Glomerular visceral epithelial cell (primary cell): ENCODE results near the gene WNT1.

Experiments used
- DNase-seq: peaks from one replicate; pipeline ENCODE4 v3.0.0-alpha.2; 2016; ENCODE audit errors: extremely low spot score

Gene WNT1

DNA sequence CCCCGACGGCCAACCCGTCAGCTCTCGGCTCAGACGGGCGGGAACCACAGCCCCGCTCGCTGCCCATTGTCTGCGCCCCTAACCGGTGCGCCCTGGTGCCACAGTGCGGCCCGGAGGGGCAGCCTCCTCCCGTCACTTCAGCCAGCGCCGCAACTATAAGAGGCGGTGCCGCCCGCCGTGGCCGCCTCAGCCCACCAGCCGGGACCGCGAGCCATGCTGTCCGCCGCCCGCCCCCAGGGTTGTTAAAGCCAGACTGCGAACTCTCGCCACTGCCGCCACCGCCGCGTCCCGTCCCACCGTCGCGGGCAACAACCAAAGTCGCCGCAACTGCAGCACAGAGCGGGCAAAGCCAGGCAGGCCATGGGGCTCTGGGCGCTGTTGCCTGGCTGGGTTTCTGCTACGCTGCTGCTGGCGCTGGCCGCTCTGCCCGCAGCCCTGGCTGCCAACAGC is at the start of gene WNT1:
Gene WNT1, plus strand, starts transcription at position 32 of the 450 bp plus-strand sequence. Its CDS starts 329 bp downstream, at position 361.
- DNase-seq: no peak

DNA sequence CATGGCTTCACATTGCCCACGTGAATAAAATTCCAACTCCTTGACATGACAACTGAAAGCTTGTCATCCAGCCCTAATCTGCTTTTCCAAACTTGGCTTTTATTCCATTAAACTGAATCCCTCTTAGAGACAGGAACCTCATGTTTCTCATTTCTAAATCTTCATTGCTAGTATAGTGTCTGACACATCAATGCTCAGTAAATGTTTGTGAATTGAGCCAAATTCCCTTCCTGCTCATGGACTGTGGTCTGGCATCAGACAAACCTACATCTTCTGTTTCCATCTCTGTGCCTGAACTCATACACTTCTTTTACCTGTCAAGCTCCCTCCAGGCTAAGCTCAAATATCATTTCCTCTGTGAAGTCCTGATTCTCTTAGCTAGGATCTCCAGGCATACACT is 48.6 kb upstream of the WNT1 start:
- no peak for DNase-seq

DNA sequence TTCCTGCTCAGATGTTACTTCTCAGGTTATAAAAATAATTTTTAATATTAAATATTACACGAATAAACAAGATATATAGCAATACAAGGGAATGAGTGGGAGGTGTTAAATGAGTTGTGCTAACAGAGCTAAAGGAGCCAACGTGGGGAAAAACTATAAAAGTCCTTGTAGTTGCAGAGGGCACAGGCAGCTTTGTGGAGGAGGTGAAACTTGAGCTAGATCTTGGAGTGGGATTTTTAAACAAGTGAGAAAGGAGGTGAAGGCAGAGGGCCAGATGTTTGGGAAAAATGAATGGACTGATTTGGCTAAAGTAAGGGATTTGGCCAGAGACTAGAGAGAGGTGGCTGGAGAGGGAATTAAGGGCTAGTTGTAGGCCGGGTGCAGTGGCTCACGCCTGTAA is 47.6 kb upstream of the WNT1 start:
- DNase-seq: no peak

DNA sequence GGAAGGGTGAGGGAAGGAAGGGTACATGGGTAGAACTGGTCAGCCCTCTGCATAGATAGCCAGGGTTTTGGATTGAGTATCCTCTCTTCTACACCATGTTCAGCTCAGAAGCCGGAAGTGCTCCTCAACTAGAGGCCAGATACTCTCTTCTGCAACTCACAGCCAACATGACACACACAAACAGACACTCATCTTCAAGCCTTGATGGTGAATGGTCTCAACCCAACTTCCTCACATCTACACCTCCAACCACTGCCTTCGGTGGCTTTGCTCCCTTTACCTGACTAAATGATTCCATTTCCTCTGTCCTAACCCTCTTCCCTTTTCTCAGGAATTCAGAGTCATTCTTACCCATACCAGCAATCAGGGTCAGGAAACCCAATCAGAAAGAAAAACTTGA is 45.2 kb upstream of the WNT1 start:
- DNase-seq: no peak

DNA sequence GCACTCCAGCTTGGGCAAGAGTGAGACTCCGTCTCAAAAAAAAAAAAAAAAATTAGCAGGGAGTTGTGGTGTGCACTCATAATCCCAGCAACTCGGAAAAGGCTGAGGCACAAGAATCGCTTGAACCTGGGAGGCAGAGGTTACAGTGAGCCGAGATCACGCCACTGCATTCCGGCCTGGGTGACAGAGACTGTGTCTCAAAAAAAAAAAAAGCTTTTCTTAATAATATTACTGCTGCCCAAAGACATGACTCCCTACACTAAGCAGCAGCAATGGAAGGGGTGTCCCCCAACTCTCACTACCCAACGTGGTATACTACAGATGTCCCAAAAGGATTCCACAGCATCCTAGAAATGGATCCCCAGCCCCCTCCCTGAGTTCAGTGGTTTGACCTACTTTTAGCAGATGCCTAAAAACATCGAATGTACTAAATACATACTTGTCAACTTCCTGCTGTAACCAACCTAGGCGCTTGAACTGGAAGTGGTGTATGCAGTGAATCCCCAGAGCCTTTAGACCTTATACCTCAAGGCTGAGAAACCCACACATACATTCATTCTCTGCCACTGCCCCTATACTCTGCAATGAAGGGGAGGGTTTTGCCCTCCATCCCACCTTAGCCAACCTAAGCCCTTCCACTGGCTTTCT is 44.3 kb upstream of the WNT1 start:
- no peak for DNase-seq

DNA sequence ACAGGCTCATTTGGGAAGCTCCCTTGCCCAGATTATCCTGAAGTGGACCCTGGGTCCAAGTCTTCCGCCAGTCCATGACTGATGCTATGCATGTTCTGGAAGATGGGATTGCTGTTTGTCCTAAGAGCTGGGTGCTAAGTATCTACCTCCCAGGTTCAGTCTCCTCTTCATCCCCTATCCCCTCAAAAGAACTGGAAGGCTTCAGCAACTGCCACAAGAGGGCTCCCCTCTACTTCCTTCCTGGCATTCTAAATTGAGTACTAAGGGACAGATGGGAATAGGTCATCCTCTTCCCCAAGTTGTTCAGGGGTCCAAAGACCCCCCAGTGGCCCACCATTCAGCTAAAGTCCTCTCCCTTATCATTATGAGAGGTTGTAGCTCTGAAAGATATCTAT is 43.8 kb upstream of the WNT1 start:
- DNase-seq: no peak

DNA sequence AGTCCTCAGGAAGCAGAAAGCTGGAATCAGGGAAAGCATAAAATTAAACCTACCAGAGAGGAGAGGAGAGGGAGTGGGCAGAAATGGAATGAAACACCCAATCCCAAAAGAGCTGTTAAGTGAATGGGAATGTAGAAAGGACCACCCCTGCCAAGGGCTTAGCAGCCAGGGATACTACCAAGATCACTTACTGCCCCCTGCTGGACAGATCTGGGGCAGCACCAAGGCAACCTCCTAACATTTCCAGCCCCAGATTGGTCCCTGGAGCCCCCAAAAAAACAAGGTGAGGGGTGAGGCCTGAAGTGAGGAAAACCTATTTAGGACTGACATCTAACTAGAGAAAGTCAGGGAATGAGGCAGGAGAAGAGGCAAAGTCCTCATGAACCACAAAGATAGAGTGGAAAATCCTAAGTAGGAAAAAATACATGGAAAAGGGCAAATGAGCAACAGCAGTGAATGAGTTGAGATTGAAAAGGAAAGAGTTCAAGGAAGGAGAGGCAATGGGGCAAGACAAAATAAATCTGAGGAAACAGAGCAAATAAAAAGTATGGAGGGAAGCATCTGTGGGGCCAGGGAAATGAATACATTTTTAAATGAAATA is 41.6 kb upstream of the WNT1 start:
- DNase-seq: peak; percentile 58

DNA sequence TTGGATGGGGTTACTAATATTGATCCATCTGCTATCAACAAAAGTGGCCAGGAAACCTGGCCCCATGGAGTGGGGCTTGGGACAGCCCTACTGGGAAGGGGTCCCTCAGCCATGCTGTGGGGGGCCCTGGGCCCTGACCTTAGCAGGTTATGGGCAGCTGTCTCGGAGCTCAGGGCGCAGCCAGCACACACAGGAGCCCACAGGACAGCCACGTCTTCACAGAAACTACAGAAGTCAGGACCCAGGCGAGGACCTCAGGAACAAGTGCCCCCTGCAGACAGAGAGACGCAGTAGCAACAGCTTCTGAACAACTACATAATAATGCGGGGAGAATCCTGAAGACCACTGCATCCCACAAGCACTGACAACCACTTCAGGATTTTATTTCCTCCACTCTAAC is 41.0 kb upstream of the WNT1 start:
- no peak for DNase-seq

DNA sequence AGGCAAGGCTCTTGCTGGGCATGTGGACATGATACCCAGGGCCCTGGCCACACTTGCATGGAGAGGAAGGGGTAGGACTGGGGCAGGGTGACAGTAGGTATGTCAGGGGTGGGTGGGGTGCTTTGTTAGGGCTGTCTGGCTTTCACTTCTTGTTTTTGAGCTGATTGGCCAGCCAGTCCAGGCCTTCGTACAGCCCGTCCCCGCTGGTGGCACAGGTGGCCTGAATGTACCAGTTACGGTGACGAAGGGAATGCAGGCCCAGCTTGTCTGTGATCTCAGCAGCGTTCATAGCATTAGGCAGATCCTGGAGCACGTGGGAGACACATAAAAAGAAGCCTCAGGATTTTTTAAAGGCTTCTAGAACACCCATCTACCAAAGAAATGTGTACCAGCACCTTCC is 39.3 kb upstream of the WNT1 start:
- no peak for DNase-seq

DNA sequence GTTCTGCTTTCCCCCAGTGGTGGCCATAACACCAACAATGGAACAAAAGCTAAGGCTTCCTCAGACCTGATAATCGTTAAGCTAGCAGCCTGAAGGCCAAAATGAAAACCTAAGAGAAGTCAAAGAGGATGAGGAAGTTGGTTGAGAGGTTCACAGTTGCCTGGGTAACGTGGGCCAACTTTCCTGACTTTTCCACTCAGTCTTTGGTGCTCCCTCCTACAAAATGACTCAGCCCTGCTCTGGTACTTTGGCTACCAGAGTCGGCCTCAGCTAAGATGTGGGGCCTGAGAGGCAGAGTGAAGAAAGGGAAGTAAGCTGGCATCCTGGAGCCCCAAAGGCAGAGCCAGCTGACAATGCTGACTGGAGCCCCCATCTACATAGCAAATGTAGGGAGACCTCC is 37.9 kb upstream of the WNT1 start:
- no peak for DNase-seq

DNA sequence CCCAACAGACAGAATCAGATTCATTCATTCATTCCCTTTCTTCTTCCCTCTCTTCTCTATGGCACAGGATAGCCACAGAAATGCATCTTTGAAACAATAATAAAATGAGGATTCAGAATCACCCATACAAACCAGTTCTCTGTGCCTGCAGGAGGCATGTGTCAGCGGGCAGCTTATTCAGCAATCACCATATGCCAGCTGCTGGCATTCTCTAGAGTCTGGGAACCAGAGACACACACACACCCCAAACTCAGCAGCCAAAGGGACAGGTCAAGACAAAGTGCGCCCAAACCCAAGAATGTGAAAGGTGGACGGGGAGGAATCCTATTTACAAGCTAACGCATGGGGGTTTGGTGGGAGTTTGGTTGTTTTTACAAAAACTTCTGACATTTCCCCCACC is 34.9 kb upstream of the WNT1 start:
- no peak for DNase-seq

DNA sequence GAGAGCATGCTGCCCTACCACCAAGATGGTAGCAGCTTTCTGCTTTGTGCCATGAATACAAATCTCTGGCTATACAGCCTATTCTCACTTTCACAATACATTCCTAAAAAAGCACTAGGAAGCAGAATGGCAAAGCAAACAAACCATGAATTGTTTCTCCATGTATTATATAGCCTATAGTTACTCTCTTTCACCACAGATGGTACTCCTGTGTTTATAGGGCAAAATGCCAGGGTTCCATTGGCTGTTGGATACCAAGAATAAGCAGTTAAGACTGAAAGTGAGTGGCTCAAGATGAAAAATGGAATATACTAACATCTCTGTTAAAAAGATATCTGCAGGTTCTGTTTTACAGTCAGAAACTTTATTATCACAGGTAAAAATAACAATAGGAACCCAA is 31.9 kb upstream of the WNT1 start:
- no peak for DNase-seq

DNA sequence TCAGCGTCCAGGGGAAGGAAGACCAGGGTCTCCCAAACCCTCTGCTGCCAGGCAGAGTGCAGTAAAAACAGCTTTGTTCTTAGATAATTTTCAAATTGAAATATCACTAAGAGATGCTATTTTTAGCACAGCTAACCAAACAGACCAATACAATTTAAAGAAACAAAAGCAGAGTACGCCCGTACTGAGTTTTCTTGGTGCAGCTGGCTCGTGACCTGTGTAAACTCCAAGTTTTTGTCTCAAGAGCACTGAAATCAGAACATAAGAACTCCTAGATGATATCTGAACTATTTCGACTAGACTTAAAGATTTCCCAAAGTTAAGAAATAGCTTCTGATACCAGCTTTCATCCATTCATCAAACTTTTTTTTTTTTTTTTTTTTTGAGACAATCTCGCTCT is 31.2 kb upstream of the WNT1 start:
- no peak for DNase-seq

DNA sequence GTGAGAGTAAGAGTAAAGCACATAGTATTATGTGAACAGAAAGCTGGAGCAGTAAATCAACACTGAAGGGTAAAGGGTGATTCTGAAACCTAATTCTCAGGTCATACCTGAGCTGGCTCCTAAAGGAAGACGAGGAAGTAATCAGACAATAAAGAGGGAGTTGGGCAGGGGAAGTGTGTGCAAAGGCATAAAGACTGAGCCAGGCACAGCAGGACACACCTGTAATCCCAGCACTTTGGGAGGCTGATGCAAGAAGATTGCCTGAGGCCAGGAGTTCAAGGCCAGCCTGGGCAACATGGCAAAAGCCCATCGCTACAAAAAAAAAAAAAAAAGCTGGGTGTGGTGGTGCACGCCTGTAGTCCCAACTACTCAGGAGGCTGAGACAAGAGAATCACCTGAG is 30.4 kb upstream of the WNT1 start:
- no peak for DNase-seq

DNA sequence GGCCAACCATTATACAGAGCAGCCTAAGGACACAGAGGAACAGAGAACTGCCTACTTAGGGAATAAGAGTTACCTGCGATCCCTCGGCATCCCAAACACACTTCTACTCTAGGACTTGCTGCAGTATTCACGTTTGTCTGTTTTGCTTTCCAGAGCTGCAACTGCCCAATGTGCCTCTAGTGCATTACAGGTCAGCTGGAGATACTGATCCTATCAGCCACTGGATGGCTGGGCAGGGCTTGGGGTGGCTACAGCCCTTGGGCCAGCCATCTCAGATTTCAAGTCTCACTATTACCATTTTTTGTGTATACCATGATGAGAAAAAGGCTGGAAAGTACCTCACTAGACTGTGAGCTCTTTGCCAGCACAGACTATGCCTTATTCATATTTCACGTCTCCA is 25.4 kb upstream of the WNT1 start:
- no peak for DNase-seq

DNA sequence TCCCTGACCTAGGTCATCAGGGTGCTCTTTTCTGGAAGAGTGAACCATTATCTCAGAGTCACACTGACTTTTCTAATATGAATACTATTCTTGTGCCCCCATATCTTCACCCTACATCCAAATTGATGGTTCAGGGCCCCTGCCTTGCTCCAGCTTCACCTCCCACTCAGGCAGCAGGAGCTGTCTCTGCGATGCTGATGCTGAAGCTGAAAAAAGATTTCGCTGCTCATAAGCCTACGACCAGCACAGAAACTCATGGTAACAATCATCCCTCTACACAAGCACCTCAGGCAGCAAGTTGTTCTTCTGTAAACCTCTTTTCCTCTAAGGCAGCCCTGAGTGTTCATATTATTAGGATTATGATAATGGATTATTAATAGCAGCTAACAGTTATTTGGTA is 24.1 kb upstream of the WNT1 start:
- no peak for DNase-seq

DNA sequence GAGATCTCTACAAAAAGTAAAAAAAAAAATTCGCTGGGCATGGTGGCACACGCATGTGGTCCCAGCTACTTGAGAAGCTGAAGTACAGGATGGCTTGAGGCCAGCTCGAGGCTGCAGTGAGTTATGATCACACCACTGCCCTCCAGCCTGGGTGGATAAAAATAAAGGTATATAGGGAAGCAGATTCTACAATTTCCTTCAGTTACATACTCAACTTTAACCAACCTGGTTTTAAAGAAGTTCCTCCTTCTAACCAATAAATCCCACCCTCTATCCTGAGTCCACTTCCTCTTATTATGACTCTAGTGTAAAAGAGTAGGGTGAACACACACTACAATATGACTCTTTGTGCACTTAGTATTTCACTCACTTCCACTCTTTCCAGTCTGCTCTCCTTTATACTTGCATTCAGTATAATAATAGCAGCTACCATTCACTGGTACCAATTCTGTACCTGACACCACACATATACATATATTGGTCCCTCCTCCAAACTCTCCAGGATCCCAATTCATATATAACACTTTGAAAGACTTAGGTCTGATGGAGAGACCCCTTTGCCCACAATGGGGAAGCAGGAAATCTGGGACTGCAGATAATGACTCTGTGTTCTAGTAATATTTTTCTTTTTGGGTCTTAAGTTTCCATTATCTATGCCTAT is 23.2 kb upstream of the WNT1 start:
- DNase-seq: no peak

DNA sequence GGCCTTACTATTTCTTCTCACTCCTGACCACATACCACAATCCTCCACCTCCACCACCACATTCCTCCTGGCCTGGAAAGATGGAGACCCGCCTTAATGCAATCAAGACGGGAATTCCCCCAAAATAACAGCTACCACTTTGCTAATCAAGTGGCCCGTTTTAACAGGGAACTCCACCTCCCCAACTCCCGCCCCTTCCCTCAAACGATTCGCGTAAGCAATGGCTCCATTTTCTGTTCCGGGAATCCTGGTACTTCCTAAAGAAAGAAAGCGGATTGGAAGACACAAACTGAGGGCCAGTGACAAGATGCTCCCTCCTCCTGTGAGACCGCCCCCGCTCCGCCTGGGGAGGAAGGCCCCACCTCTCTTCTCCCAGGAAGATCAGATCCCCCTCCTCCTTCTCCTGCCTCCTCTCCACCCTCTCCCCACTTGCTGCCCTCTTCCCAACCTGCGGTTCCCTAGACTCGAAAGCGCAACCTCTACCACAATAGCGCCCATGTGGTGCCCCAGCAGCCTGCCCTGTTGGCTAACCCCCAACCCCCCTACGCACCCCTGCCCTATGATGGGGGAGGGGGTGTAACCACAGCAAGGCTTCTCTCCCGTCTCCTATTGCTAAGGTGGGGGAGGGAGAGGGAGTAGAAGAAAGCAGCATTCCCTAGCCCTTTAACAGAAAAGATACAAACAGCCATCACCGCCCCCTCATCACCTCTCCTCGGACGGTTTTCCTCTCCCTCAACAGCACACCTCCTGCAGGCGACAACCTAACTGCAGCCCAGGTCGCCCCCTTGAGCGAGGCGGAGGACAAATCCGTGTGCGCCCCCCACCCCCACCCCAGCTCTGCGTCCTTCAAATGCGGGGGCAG is 21.6 kb upstream of the WNT1 start:
- DNase-seq: peak; percentile 97

DNA sequence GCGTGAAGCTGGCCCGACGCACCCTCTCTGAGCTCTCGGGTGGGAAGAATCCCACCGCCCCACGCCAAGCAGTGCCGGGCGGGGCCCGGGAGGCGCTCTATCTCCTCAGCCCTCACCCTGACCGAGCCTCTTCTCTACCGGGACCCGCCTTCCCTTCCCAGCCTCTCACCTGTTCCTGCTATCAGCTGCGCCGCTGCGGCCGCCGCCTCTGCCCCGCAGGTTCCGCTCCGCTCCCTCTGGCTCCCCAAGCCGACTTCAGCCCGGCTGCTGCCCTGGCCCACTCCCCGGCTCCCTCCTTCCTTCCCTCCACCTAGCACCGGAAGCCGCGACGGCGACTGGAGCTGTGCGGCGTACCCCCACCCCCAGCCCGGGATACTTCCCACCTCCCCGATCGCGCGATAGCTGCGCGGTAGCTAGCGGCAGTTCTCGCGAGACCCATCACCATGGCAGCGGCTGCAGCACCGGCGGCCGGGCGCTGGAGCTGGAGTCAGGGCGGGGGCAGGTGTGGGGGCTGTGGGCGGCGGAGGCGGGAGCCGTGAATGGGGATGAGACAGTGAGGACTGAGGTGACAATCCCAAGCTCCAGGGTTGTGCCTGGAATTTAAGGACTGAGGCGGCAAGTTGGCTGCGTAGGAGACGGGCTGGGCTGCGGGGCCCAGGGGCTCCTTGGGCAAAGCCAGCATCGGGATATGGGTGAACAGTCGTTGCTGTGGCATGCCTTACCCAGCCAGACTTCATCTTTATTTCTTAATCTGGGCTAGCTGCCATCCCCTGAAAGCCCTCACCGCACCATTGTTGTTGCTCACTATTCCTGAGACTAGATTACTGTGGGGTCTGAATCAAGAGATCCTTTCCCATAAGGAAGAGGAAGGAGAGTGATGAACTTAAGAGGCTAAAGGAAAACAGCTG is 20.7 kb upstream of the WNT1 start, which contains the start of gene ARF3:
Gene ARF3, minus strand, starts transcription at position 347 of the 908 bp plus-strand sequence. CDS start 16,392 bp downstream, outside the sequence.
- peak; percentile 94 for DNase-seq

DNA sequence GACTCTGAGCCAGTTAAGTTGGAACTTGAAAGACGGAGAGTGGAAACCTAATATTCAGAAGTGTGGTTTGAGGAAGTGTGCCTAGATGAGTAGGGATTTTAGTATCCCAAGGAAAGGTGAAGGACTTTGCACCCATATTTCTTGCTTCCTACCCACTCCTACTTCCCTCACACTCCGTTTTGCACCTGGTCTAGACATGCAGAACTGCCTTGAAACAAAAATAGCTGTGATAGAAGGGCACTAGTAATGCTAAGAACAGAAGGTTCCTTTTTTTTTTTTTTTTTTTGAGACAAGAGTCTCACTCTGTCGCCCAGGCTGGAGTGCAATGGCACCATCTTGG is 20.1 kb upstream of the WNT1 start:
- DNase-seq: no peak

DNA sequence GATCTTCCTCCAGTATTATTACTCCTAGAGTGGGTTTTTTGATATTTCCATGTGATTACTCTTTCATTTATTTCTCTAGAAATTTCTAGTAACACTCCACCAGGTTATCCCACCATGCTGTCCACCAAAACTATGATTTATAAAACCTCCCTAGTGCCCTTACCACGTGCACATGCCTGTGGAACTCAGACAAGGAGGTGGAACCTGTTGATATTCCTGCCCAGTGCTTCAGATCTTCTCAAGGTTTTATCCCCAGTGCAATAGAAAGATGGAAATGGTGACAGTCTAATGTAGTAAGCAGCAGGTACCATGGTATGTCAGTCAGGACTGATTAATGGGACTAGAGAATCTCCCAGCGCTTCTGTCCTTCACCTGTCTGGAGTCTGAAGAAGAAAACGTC is 17.3 kb upstream of the WNT1 start:
- DNase-seq: no peak
